Measurements from ENCODE around the gene KCNT2.

The KCNT2 gene

GRCh38 chr1:196180847-196181593 is 427.2 kb downstream of the KCNT2 start:
- no peaks in the 10 kb centered on the region for H3K9me2 ChIP-seq (replicated peaks; ENCODE audit: control insufficient read depth, low read length)
- H3K4me1 ChIP-seq (ENCODE audit: control insufficient read depth, low read length), result no peaks in the 10 kb centered on the region
- H3K4me3 ChIP-seq (ENCODE audit: low read length), result no peak overlapping the region
- H3K9me3 ChIP-seq (ENCODE audit: control insufficient read depth, insufficient read depth, low read length), result no peaks in the 10 kb centered on the region
- H3K27ac ChIP-seq (ENCODE audit: low read depth, low read length), result no peak overlapping the region
- TF ChIP-seq CTCF (IDR thresholded peaks at IDR 0.05; ENCODE audit: low read depth, low read length, poor library complexity, severe bottlenecking) (no peak), EZH2phosphoT487 (IDR thresholded peaks at IDR 0.05; ENCODE audit: borderline replicate concordance, low read length) (no peak)
- no peaks in the 10 kb centered on the region for H3K27me3 ChIP-seq (ENCODE audit: control insufficient read depth, low read length)
- H4K20me1 ChIP-seq (ENCODE audit: control insufficient read depth, insufficient read depth, low read depth, low read length), result no peaks in the 10 kb centered on the region
- H3K36me3 ChIP-seq (ENCODE audit: control insufficient read depth, low read length), result no peaks in the 10 kb centered on the region
- H3K79me2 ChIP-seq (ENCODE audit: control insufficient read depth, low read length), result no peaks in the 10 kb centered on the region
- H3F3A ChIP-seq (ENCODE audit: control insufficient read depth, insufficient read depth), result no peaks in the 10 kb centered on the region
- no peak overlapping the region for H3K4me2 ChIP-seq (ENCODE audit: low read length)

GRCh38 chr1:196178083-196178635 is 430.1 kb downstream of the KCNT2 start:
- Histone ChIP-seq H3F3A (ENCODE audit: control insufficient read depth, insufficient read depth) (no peaks in the 10 kb centered on the region), H3K27me3 (ENCODE audit: control insufficient read depth, low read length) (no peaks in the 10 kb centered on the region), H4K20me1 (ENCODE audit: control insufficient read depth, insufficient read depth, low read depth, low read length) (no peaks in the 10 kb centered on the region), H3K9me2 (replicated peaks; ENCODE audit: control insufficient read depth, low read length) (no peaks in the 10 kb centered on the region), H3K9me3 (ENCODE audit: control insufficient read depth, insufficient read depth, low read length) (no peaks in the 10 kb centered on the region), H3K79me2 (ENCODE audit: control insufficient read depth, low read length) (no peaks in the 10 kb centered on the region), H3K4me3 (ENCODE audit: low read length) (no peak overlapping the region), H3K4me2 (ENCODE audit: low read length) (no peak overlapping the region), H3K4me1 (ENCODE audit: control insufficient read depth, low read length) (no peaks in the 10 kb centered on the region), H3K27ac (ENCODE audit: low read depth, low read length) (no peak overlapping the region), H3K36me3 (ENCODE audit: control insufficient read depth, low read length) (no peaks in the 10 kb centered on the region)
- TF ChIP-seq EZH2phosphoT487 (IDR thresholded peaks at IDR 0.05; ENCODE audit: borderline replicate concordance, low read length) (no peak), CTCF (IDR thresholded peaks at IDR 0.05; ENCODE audit: low read depth, low read length, poor library complexity, severe bottlenecking) (no peak)

Data from DOHH2 (cell line).